ENCODE data around the gene SEC11A. TPM values are rescaled to one million over a fixed set of nuclear protein-coding genes. Genes with fewer than 3 reads are reported as not detected.
"Not testable (repeated sequence)": the region's sequence is repeated elsewhere in the genome, so short reads cannot be mapped to it uniquely, and the experiment has no call there.

SEC11A gene
- total RNA-seq, result 100 to 1,000 TPM in 1 of 2 donors, 10 to 100 TPM in 1; 73.0 to 114 TPM

GRCh38 chr15:84716036-84716732 lies at the start of gene SEC11A:
TSS of gene SEC11A (minus strand) at chr15:84716139. CDS start at chr15:84716075, 64 bp downstream.
- peak; percentile 96 for DNase-seq (ENCODE audit: low spot score)
- H3K27me3 Mint-ChIP-seq, result no peaks in the 10 kb centered on the region
- peaks cover 23 to 41% of the 10 kb centered on the region in 2 donors for H3K4me1 Mint-ChIP-seq (ENCODE audit: low read depth in 2 of 2)
- peaks cover 6% of the 10 kb centered on the region for H3K36me3 Mint-ChIP-seq
- H3K9me3 Mint-ChIP-seq, result no peaks in the 10 kb centered on the region
- H3K27ac Mint-ChIP-seq, result peak within 1 kb of the TSS; percentile 89 to 90
- peak; percentile 96 to 98 for ATAC-seq
- H3K4me3 Mint-ChIP-seq, result peak within 1 kb of the TSS; percentile 93

GRCh38 chr15:84765675-84766074 lies 49.7 kb upstream of the SEC11A start:
- no peaks in the 10 kb centered on the region for H3K9me3 Mint-ChIP-seq
- DNase-seq (ENCODE audit: low spot score), result no peak
- H3K27me3 Mint-ChIP-seq, result no peaks in the 10 kb centered on the region
- peaks cover 15% of the 10 kb centered on the region for H3K36me3 Mint-ChIP-seq
- no peak for ATAC-seq
- no peak overlapping the region for H3K4me3 Mint-ChIP-seq
- no peak overlapping the region for H3K27ac Mint-ChIP-seq
- peaks cover 28 to 30% of the 10 kb centered on the region in 2 donors for H3K4me1 Mint-ChIP-seq (ENCODE audit: low read depth in 2 of 2)

- no peaks in the 10 kb centered on the region for H3K9me3 Mint-ChIP-seq
- H3K4me3 Mint-ChIP-seq, result no peak overlapping the region
- no peak for ATAC-seq
- no peaks in the 10 kb centered on the region for H3K27me3 Mint-ChIP-seq
- no peak for DNase-seq (ENCODE audit: low spot score)
- H3K4me1 Mint-ChIP-seq (ENCODE audit: low read depth in 2 of 2), result peaks cover 24 to 25% of the 10 kb centered on the region in 2 donors
- no peak overlapping the region for H3K27ac Mint-ChIP-seq
- H3K36me3 Mint-ChIP-seq, result peaks cover 15% of the 10 kb centered on the region
These were observed 49.0 kb upstream of the SEC11A start for GRCh38 chr15:84764989-84765388.

GRCh38 chr15:84764585-84764984 lies 48.6 kb upstream of the SEC11A start:
- H3K4me1 Mint-ChIP-seq (ENCODE audit: low read depth in 2 of 2), result peaks cover 21 to 23% of the 10 kb centered on the region in 2 donors
- H3K9me3 Mint-ChIP-seq, result no peaks in the 10 kb centered on the region
- DNase-seq (ENCODE audit: low spot score) (no peak), ATAC-seq (no peak)
- no peaks in the 10 kb centered on the region for H3K27me3 Mint-ChIP-seq
- no peak overlapping the region for H3K27ac Mint-ChIP-seq
- H3K36me3 Mint-ChIP-seq, result peaks cover 15% of the 10 kb centered on the region
- no peak overlapping the region for H3K4me3 Mint-ChIP-seq

- no peak overlapping the region for H3K4me3 Mint-ChIP-seq
- no peaks in the 10 kb centered on the region for H3K27me3 Mint-ChIP-seq
- peaks cover 13 to 22% of the 10 kb centered on the region in 2 donors for H3K4me1 Mint-ChIP-seq (ENCODE audit: low read depth in 2 of 2)
- no peak overlapping the region for H3K27ac Mint-ChIP-seq
- H3K9me3 Mint-ChIP-seq, result no peaks in the 10 kb centered on the region
- no peak for ATAC-seq
- peaks cover 5% of the 10 kb centered on the region for H3K36me3 Mint-ChIP-seq
- no peak for DNase-seq (ENCODE audit: low spot score)
These were observed 47.1 kb upstream of the SEC11A start for GRCh38 chr15:84762840-84763572.

- ATAC-seq (peak in 1 of 2 donors; percentile 67), DNase-seq (ENCODE audit: low spot score) (no peak)
- Mint-ChIP-seq H3K27me3 (no peaks in the 10 kb centered on the region), H3K9me3 (no peaks in the 10 kb centered on the region), H3K36me3 (peaks cover 5% of the 10 kb centered on the region), H3K27ac (no peak overlapping the region), H3K4me1 (ENCODE audit: low read depth in 2 of 2) (peaks cover 13 to 22% of the 10 kb centered on the region in 2 donors), H3K4me3 (no peak overlapping the region)
These were observed 45.7 kb upstream of the SEC11A start for GRCh38 chr15:84761607-84762131.

GRCh38 chr15:84760219-84760618 lies 44.3 kb upstream of the SEC11A start:
- H3K4me3 Mint-ChIP-seq, result no peak overlapping the region
- peaks cover 14 to 26% of the 10 kb centered on the region in 2 donors for H3K4me1 Mint-ChIP-seq (ENCODE audit: low read depth in 2 of 2)
- DNase-seq (ENCODE audit: low spot score) (no peak), ATAC-seq (peak in 1 of 2 donors; percentile 14)
- no peaks in the 10 kb centered on the region for H3K36me3 Mint-ChIP-seq
- H3K27ac Mint-ChIP-seq, result no peak overlapping the region
- no peaks in the 10 kb centered on the region for H3K27me3 Mint-ChIP-seq
- H3K9me3 Mint-ChIP-seq, result no peaks in the 10 kb centered on the region

- no peak for DNase-seq (ENCODE audit: low spot score)
- H3K4me3 Mint-ChIP-seq, result no peak overlapping the region
- H3K36me3 Mint-ChIP-seq, result no peaks in the 10 kb centered on the region
- H3K27me3 Mint-ChIP-seq, result no peaks in the 10 kb centered on the region
- H3K27ac Mint-ChIP-seq, result no peak overlapping the region
- H3K9me3 Mint-ChIP-seq, result no peaks in the 10 kb centered on the region
- no peak for ATAC-seq
- H3K4me1 Mint-ChIP-seq (ENCODE audit: low read depth in 2 of 2), result peaks cover 16 to 23% of the 10 kb centered on the region in 2 donors
These were observed 43.1 kb upstream of the SEC11A start for GRCh38 chr15:84759018-84759417.

- peaks cover 31 to 33% of the 10 kb centered on the region in 2 donors for H3K4me1 Mint-ChIP-seq (ENCODE audit: low read depth in 2 of 2)
- H3K9me3 Mint-ChIP-seq, result no peaks in the 10 kb centered on the region
- no peak for DNase-seq (ENCODE audit: low spot score)
- H3K27ac Mint-ChIP-seq, result peak overlapping the region in 1 of 2 donors; percentile 41
- no peak for ATAC-seq
- no peaks in the 10 kb centered on the region for H3K27me3 Mint-ChIP-seq
- no peak overlapping the region for H3K4me3 Mint-ChIP-seq
- H3K36me3 Mint-ChIP-seq, result peaks cover 6% of the 10 kb centered on the region
These were observed 40.0 kb upstream of the SEC11A start for GRCh38 chr15:84755736-84756527.

- H3K4me1 Mint-ChIP-seq (ENCODE audit: low read depth in 2 of 2), result peaks cover 41 to 42% of the 10 kb centered on the region in 2 donors
- H3K36me3 Mint-ChIP-seq; H3K4me3 Mint-ChIP-seq; DNase-seq (ENCODE audit: low spot score); H3K9me3 Mint-ChIP-seq; H3K27ac Mint-ChIP-seq; ATAC-seq; H3K27me3 Mint-ChIP-seq: not testable (repeated sequence)
These were observed 39.0 kb upstream of the SEC11A start for GRCh38 chr15:84754889-84755288.

- H3K27me3 Mint-ChIP-seq, result no peaks in the 10 kb centered on the region
- H3K4me1 Mint-ChIP-seq (ENCODE audit: low read depth in 2 of 2), result peaks cover 47 to 52% of the 10 kb centered on the region in 2 donors
- no peak overlapping the region for H3K4me3 Mint-ChIP-seq
- DNase-seq (ENCODE audit: low spot score) (no peak), ATAC-seq (no peak)
- H3K36me3 Mint-ChIP-seq, result peaks cover 6% of the 10 kb centered on the region
- H3K9me3 Mint-ChIP-seq, result no peaks in the 10 kb centered on the region
- peak overlapping the region; percentile 0 to 18 for H3K27ac Mint-ChIP-seq
These were observed 36.8 kb upstream of the SEC11A start for GRCh38 chr15:84752700-84753099.

- no peak overlapping the region for H3K4me3 Mint-ChIP-seq
- H3K36me3 Mint-ChIP-seq, result peaks cover 6% of the 10 kb centered on the region
- no peak for ATAC-seq
- H3K4me1 Mint-ChIP-seq (ENCODE audit: low read depth in 2 of 2), result peaks cover 52 to 57% of the 10 kb centered on the region in 2 donors
- DNase-seq (ENCODE audit: low spot score), result no peak
- no peaks in the 10 kb centered on the region for H3K27me3 Mint-ChIP-seq
- H3K9me3 Mint-ChIP-seq, result no peaks in the 10 kb centered on the region
- H3K27ac Mint-ChIP-seq, result peak overlapping the region in 1 of 2 donors; percentile 0
These were observed 36.3 kb upstream of the SEC11A start for GRCh38 chr15:84752195-84752594.

- H3K9me3 Mint-ChIP-seq; H3K27ac Mint-ChIP-seq; ATAC-seq; DNase-seq (ENCODE audit: low spot score); H3K36me3 Mint-ChIP-seq; H3K27me3 Mint-ChIP-seq; H3K4me3 Mint-ChIP-seq: not testable (repeated sequence)
- H3K4me1 Mint-ChIP-seq (ENCODE audit: low read depth in 2 of 2), result peaks cover 54 to 60% of the 10 kb centered on the region in 2 donors
These were observed 35.8 kb upstream of the SEC11A start for GRCh38 chr15:84751721-84752120.
